ENCODE results near the gene WAPL. TPM values are rescaled to one million over a fixed set of nuclear protein-coding genes. Genes with fewer than 3 reads are reported as not detected.
"Not testable (repeated sequence)": the region's sequence is repeated elsewhere in the genome, so short reads cannot be mapped to it uniquely, and the experiment has no call there.

Gene WAPL
- total RNA-seq, 4 donors from 2014 or later: 17.4 to 75.1 (median 34.9) TPM

DNA sequence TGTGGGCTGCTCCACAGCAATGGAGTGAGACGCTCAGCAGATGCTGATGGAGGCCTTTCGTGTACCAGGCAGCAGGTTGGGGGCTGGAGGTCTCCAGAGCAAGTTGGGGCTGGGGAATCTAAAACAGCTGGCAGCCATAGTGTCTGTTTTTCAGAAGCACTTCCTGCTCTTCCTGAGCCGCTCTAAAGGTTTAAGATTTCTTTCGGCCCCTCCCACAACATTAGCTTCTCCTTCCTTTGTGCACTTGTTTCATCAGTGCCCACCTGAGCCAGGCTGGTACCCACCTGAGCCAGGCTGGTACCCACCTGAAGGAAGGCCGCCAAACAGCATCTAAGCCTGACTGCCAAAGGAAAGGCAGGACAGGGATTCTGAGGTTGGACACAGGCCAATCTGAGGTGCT is 18.4 kb upstream of the WAPL start:
- Histone ChIP-seq H3K4me3 (no peak overlapping the region), H3K9me3 (no peaks in the 10 kb centered on the region), H3K36me3 (no peaks in the 10 kb centered on the region), H3K27me3 (no peaks in the 10 kb centered on the region), H3K4me1 (no peaks in the 10 kb centered on the region), H3K27ac (no peak overlapping the region)
- DNase-seq: no peak
- intact Hi-C loops (cut with DNase I; ENCODE audit: low total_unique reads): no loop called here
- no peak for TF ChIP-seq POLR2A (IDR thresholded peaks at IDR 0.05)
- TF ChIP-seq, protein P1, sequence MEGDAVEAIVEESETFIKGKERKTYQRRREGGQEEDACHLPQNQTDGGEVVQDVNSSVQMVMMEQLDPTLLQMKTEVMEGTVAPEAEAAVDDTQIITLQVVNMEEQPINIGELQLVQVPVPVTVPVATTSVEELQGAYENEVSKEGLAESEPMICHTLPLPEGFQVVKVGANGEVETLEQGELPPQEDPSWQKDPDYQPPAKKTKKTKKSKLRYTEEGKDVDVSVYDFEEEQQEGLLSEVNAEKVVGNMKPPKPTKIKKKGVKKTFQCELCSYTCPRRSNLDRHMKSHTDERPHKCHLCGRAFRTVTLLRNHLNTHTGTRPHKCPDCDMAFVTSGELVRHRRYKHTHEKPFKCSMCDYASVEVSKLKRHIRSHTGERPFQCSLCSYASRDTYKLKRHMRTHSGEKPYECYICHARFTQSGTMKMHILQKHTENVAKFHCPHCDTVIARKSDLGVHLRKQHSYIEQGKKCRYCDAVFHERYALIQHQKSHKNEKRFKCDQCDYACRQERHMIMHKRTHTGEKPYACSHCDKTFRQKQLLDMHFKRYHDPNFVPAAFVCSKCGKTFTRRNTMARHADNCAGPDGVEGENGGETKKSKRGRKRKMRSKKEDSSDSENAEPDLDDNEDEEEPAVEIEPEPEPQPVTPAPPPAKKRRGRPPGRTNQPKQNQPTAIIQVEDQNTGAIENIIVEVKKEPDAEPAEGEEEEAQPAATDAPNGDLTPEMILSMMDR (IDR thresholded peaks at IDR 0.05): no peak

DNA sequence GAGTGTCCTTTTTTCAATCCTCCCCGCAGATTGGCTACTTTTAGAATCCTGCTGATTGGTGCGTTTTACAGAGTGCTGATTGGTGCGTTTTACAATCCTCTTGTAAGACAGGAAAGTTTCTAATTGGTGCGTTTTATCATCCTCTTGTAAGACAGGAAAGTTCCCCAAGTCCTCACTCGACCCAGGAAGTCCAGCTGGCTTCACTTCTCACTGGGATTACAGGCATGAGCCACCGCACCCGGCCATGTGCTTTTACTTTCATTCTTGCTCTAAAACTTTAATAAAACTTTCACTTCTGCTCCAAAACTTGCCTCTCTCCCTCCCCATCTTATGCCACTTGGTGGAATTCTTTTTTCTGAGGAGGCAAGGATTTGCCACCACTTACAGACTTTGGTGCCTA is 17.0 kb upstream of the WAPL start:
- Histone ChIP-seq H3K27ac (no peak overlapping the region), H3K9me3 (no peaks in the 10 kb centered on the region), H3K4me1 (no peaks in the 10 kb centered on the region), H3K36me3 (no peaks in the 10 kb centered on the region), H3K4me3 (no peak overlapping the region), H3K27me3 (no peaks in the 10 kb centered on the region)
- no peak for DNase-seq
- TF ChIP-seq, protein P1 (IDR thresholded peaks at IDR 0.05): no peak
- no peak for TF ChIP-seq POLR2A (IDR thresholded peaks at IDR 0.05)
- intact Hi-C loops (cut with DNase I; ENCODE audit: low total_unique reads): no loop called here

DNA sequence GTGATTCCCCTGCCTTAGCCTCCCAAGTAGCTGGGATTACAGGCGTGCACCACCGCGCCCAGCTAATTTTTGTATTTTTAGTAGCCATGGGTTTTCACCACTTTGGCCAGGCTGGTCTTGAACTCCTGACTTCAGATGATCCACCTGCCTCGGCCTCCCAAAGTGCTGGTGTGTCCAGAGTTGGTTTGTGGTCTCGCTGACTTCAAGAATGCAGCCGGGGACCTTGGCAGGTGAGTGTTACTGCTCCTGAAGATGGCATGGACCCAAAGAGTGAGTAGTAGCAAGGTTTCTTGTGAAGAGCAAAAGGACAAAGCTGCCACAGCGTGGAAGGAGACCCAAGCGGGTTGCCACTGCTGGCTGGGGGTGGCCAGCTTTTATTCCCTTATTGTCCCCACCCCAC is 16.4 kb upstream of the WAPL start:
- DNase-seq; H3K27me3 ChIP-seq; intact Hi-C loops (cut with DNase I; ENCODE audit: low total_unique reads); H3K9me3 ChIP-seq; H3K36me3 ChIP-seq; H3K27ac ChIP-seq; H3K4me1 ChIP-seq; H3K4me3 ChIP-seq: not testable (repeated sequence)

DNA sequence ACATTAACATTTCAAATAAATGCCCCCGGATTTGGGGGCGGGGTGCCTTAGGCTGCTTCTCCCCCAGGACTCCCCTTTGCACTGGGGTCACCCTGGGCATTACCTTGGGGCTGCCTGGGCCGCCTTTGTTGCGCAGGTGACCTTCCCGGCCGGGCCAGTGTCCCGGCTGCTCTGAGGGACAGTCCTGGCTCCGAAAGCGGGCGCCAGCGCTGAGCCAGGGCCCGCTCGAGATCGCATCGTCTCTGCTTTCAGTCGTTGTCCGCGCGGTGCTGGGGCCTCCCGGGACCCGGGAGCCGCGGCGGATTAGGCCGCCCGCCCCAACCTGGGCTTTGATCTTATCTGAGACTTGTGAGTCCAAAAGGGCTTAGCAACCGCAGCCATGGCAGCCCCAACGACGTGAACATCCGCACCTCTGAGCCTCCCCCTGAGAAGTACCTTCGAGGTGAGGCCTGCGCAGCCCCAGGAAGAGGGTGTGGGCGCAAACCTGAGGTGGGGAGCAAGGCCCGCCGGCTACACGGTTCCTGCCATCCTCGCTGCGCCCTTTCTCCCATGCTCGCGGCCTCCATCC is 14.8 kb upstream of the WAPL start:
- no peak overlapping the region for H3K4me3 ChIP-seq
- H3K36me3 ChIP-seq: no peaks in the 10 kb centered on the region
- H3K27ac ChIP-seq: no peak overlapping the region
- no peaks in the 10 kb centered on the region for H3K27me3 ChIP-seq
- intact Hi-C loops (cut with DNase I; ENCODE audit: low total_unique reads): no loop called here
- TF ChIP-seq, protein P1 (IDR thresholded peaks at IDR 0.05): no peak
- no peak for TF ChIP-seq POLR2A (IDR thresholded peaks at IDR 0.05)
- H3K4me1 ChIP-seq: no peaks in the 10 kb centered on the region
- no peak for DNase-seq
- H3K9me3 ChIP-seq: no peaks in the 10 kb centered on the region

DNA sequence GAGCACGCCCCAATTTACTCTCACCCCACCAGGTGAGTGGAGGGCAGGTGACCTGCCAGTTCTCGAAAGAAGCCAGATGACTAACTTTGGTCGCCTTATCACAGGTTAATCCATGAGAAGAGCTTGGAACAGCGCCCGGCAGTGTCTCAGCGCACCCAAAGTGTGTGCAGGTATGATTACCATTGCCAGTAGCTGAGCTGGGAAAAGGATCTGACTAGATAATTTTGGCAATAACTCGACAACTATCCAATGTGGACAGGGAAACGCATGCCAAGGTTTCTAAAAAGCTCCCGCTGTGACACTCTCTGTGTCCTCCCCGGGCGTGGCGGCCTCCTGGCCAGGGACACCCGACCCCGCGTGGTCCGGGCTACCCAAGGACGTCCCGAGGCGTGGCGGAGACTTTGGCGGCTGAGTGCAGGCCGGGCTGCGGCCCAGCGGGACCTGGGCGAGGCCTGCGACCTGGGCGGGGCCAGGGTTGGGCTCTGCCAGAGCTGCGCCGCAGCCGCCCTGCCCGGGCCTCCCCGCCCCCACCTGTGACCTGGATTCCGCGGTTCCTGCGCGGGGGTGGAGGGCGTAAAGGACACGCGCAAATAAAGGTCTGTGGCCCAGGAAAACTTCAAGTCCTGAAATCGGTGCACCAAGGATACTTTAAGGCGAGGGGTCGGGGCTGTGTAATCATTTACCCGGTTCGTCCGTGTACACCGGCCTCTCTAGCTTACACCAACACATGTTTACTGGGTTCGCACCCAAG is 13.7 kb upstream of the WAPL start:
- intact Hi-C loops (cut with DNase I; ENCODE audit: low total_unique reads): no loop called here

More for the DNA sequence above, 13.7 kb upstream of the WAPL start:
- H3K4me1 ChIP-seq: no peaks in the 10 kb centered on the region
- H3K9me3 ChIP-seq: no peaks in the 10 kb centered on the region
- DNase-seq: peak; percentile 27 to 51
- TF ChIP-seq, protein P1 (IDR thresholded peaks at IDR 0.05): no peak
- TF ChIP-seq POLR2A (IDR thresholded peaks at IDR 0.05): no peak
- no peaks in the 10 kb centered on the region for H3K36me3 ChIP-seq
- peak overlapping the region; percentile 30 to 35 for H3K4me3 ChIP-seq
- no peak overlapping the region for H3K27ac ChIP-seq
- no peaks in the 10 kb centered on the region for H3K27me3 ChIP-seq
